Activated naive CD8-positive, alpha-beta T cell treated with anti-CD3 and anti-CD28 coated beads for 36 hours (primary cell): Measurements from ENCODE around the gene SPRED2. TPM values are rescaled to one million over a fixed set of nuclear protein-coding genes. Genes with fewer than 3 reads are reported as not detected.

ENCODE experiments used
- DNase-seq: peaks from one replicate; pipeline ENCODE4 v3.0.0; 2021
- H3K27ac Mint-ChIP-seq: one replicate; pipeline ENCODE4 v1.8.0; 2022; ENCODE audit warnings: mild to moderate bottlenecking, moderate library complexity, mixed read lengths
- H3K27me3 Mint-ChIP-seq: one replicate; pipeline ENCODE4 v1.8.0; 2022; ENCODE audit warnings: mild to moderate bottlenecking, mixed read lengths
- H3K36me3 Mint-ChIP-seq: one replicate; pipeline ENCODE4 v1.8.0; 2021; ENCODE audit warnings: mild to moderate bottlenecking, mixed read lengths
- H3K4me1 Mint-ChIP-seq: one replicate; pipeline ENCODE4 v1.8.0; 2021; ENCODE audit warnings: mixed read lengths
- H3K4me3 Mint-ChIP-seq: one replicate; pipeline ENCODE4 v1.8.0; 2022; ENCODE audit warnings: mild to moderate bottlenecking, moderate library complexity, mixed read lengths
- H3K9me3 Mint-ChIP-seq: one replicate; pipeline ENCODE4 v1.8.0; 2022; ENCODE audit warnings: mixed read lengths
- total RNA-seq, 2 experiments: library from RNA; stranded (reverse); gene quantifications; one replicate each; pipeline ENCODE4 v1.2.3, GENCODE V29; 2021

Gene SPRED2
- total RNA-seq, 2 experiments from 2014 or later, result 9.5 to 9.7 TPM

- H3K27ac Mint-ChIP-seq, result peak overlapping the region; percentile 75
Measured at GRCh38 chr2:65431421-65432226, 775 bp downstream of the SPRED2 start.

DNA sequence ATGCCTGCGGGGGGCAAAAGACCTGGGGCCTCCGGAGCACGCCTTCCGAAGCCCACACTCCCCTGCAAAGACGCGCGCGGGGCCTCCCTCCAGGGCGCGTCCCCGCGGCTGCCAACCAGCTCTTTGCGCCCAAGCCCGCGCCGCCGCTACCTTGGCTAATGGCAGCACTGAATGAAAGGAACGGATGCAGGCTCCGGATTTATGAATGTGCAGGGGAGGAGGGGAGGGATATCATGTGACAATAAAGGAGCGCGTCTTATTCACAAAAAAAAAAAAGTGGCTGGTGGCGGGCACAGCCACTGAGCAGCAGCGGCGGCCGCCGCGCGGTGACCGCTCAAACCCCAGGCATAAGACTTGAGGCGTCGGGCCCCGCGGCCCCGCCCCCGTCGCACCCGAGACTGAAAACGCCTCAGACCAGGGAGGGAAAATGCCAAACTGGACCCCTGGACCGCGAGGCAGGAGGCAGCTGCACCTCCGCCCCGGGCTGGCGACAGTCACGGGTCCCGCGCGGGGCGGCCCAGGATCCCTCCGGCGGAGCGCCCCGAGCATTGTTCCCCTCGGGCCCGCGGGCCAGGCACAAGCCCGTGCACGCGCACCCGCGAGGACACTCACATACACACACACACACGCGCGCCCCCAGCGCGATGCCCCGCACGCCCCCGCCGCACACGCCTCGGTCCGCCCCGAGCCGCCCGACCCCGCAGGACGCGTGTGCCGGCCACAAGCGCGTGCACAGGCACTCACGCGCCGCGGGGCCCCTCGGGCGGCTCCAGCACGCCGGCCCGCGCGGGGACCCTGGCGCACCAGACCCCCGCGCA, 1.6 kb downstream of the SPRED2 start:
- H3K4me3 Mint-ChIP-seq, result peak overlapping the region; percentile 91
- peak overlapping the region; percentile 25 for H3K27ac Mint-ChIP-seq
- H3K4me1 Mint-ChIP-seq, result peaks cover 11% of the 10 kb centered on the region
- no peaks in the 10 kb centered on the region for H3K9me3 Mint-ChIP-seq
- DNase-seq, result peak; percentile 73
- H3K36me3 Mint-ChIP-seq, result no peaks in the 10 kb centered on the region
- H3K27me3 Mint-ChIP-seq, result peaks cover 55% of the 10 kb centered on the region

More at GRCh38 chr2:65431421-65432226, 775 bp downstream of the SPRED2 start:
- no peaks in the 10 kb centered on the region for H3K36me3 Mint-ChIP-seq
- H3K4me3 Mint-ChIP-seq, result peak overlapping the region; percentile 91
- peaks cover 61% of the 10 kb centered on the region for H3K27me3 Mint-ChIP-seq
- DNase-seq, result peak; percentile 59
- no peaks in the 10 kb centered on the region for H3K9me3 Mint-ChIP-seq
- peaks cover 15% of the 10 kb centered on the region for H3K4me1 Mint-ChIP-seq

GRCh38 chr2:65429786-65430602, 2.4 kb downstream of the SPRED2 start:
- no peak overlapping the region for H3K27ac Mint-ChIP-seq
- H3K27me3 Mint-ChIP-seq, result peaks cover 51% of the 10 kb centered on the region
- no peaks in the 10 kb centered on the region for H3K36me3 Mint-ChIP-seq
- H3K9me3 Mint-ChIP-seq, result no peaks in the 10 kb centered on the region
- H3K4me3 Mint-ChIP-seq, result peak overlapping the region; percentile 91
- peaks cover 8% of the 10 kb centered on the region for H3K4me1 Mint-ChIP-seq
- DNase-seq, result no peak

GRCh38 chr2:65427532-65427931, 4.9 kb downstream of the SPRED2 start:
- Mint-ChIP-seq H3K27me3 (peaks cover 37% of the 10 kb centered on the region), H3K4me3 (no peak overlapping the region), H3K9me3 (no peaks in the 10 kb centered on the region), H3K36me3 (no peaks in the 10 kb centered on the region), H3K27ac (no peak overlapping the region), H3K4me1 (peaks cover 5% of the 10 kb centered on the region)
- DNase-seq, result no peak

DNA sequence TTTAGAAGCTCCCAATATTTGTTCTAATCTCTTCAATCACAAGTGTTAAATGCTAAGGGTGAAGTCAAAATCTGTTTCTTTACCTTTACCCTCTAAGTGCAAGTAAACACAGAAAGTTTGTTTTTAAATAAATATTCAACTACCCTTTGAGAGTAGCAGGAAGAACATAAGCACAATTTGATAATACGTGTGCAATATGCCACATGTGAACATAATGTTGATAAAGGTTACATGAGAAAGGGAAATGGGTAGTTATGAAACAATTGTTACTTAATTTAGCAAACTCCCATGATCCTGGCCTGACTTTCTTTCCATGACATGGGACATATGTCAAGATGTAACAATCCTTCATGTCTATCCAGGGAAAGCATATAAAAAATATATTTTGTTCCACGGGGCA, 7.1 kb downstream of the SPRED2 start:
- Mint-ChIP-seq H3K36me3 (peaks cover 9% of the 10 kb centered on the region), H3K27me3 (peaks cover 32% of the 10 kb centered on the region), H3K27ac (no peak overlapping the region), H3K9me3 (no peaks in the 10 kb centered on the region), H3K4me1 (peaks cover 14% of the 10 kb centered on the region), H3K4me3 (no peak overlapping the region)
- no peak for DNase-seq

- H3K27me3 Mint-ChIP-seq, result peaks cover 25% of the 10 kb centered on the region
- H3K4me1 Mint-ChIP-seq, result peaks cover 12% of the 10 kb centered on the region
- H3K27ac Mint-ChIP-seq, result no peak overlapping the region
- no peaks in the 10 kb centered on the region for H3K9me3 Mint-ChIP-seq
- no peak overlapping the region for H3K4me3 Mint-ChIP-seq
- no peak for DNase-seq
- H3K36me3 Mint-ChIP-seq, result peaks cover 9% of the 10 kb centered on the region
Measured at GRCh38 chr2:65424391-65424790, 8.0 kb downstream of the SPRED2 start.

DNA sequence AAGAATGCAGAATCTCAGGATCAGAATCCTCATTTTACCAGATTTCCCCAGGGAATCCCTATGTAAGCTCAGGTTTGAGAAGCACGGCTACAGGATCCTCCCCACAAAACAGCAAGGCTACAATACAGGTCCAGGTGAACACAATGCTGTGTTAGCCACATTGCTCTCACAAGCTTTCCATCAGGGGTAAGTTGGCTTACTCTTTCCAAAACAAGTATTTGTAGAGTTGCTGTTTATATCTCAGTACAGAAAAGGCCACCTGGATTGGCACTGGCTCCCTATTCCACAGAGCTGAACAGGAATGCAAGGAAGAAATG, 11.0 kb downstream of the SPRED2 start:
- Mint-ChIP-seq H3K27ac (no peak overlapping the region), H3K4me3 (no peak overlapping the region), H3K27me3 (peaks cover 10% of the 10 kb centered on the region), H3K4me1 (peaks cover 28% of the 10 kb centered on the region), H3K36me3 (peaks cover 9% of the 10 kb centered on the region), H3K9me3 (no peaks in the 10 kb centered on the region)
- no peak for DNase-seq

DNA sequence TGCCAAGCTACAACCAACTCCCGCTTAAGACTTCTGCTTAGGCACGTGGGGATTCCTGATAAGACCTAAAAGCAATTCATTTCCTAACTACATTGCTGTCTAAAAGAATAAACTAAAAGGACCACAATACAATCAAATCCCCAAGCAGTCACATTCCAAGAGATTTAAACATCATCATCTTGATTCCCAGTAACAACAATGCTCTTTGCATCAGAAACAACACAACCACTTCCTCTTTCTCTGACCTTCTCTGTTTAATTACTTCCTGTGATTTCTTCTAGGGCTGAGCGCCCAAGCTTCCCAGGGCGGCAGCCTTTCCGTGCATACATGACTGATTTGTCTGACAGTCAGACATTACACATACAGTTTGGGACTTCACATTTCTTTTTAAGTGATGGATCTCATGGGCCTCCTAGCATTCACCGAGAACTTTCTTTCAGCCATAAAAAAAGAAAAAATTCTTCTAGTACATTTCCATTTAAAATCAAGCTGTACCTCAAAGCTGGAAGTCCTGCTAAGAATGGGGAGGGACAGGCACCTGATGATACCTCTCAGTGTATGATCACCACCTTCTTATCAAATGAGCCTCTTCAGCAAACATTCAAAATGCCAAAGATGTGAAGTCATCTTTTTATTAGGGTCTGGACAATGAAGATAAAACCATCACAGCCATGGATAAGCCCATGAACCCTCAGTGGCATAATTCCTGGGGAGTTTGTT, 11.5 kb downstream of the SPRED2 start:
- peaks cover 10% of the 10 kb centered on the region for H3K27me3 Mint-ChIP-seq
- H3K4me1 Mint-ChIP-seq, result peaks cover 31% of the 10 kb centered on the region
- peak overlapping the region; percentile 45 for H3K4me3 Mint-ChIP-seq
- H3K27ac Mint-ChIP-seq, result peak overlapping the region; percentile 5
- H3K36me3 Mint-ChIP-seq, result peaks cover 9% of the 10 kb centered on the region
- no peaks in the 10 kb centered on the region for H3K9me3 Mint-ChIP-seq
- DNase-seq, result no peak

- H3K4me3 Mint-ChIP-seq, result no peak overlapping the region
- H3K27ac Mint-ChIP-seq, result peak overlapping the region; percentile 39
- peaks cover 6% of the 10 kb centered on the region for H3K27me3 Mint-ChIP-seq
Measured at GRCh38 chr2:65417509-65418085, 14.8 kb downstream of the SPRED2 start.

GRCh38 chr2:65416945-65417344, 15.5 kb downstream of the SPRED2 start:
- Mint-ChIP-seq H3K4me3 (no peak overlapping the region), H3K9me3 (no peaks in the 10 kb centered on the region), H3K27me3 (peaks cover 6% of the 10 kb centered on the region), H3K4me1 (peaks cover 29% of the 10 kb centered on the region), H3K36me3 (peaks cover 8% of the 10 kb centered on the region), H3K27ac (peak overlapping the region; percentile 39)
- no peak for DNase-seq

More at GRCh38 chr2:65417509-65418085, 14.8 kb downstream of the SPRED2 start:
- DNase-seq, result no peak
- Mint-ChIP-seq H3K36me3 (peaks cover 9% of the 10 kb centered on the region), H3K4me1 (peaks cover 31% of the 10 kb centered on the region), H3K9me3 (no peaks in the 10 kb centered on the region)

GRCh38 chr2:65416321-65416720, 16.1 kb downstream of the SPRED2 start:
- Mint-ChIP-seq H3K4me3 (no peak overlapping the region), H3K27ac (peak overlapping the region; percentile 13), H3K36me3 (peaks cover 7% of the 10 kb centered on the region), H3K9me3 (no peaks in the 10 kb centered on the region), H3K27me3 (peaks cover 6% of the 10 kb centered on the region), H3K4me1 (peaks cover 28% of the 10 kb centered on the region)
- DNase-seq, result no peak

GRCh38 chr2:65415091-65415490, 17.3 kb downstream of the SPRED2 start:
- Mint-ChIP-seq H3K27ac (no peak overlapping the region), H3K36me3 (no peaks in the 10 kb centered on the region), H3K9me3 (no peaks in the 10 kb centered on the region), H3K4me1 (peaks cover 20% of the 10 kb centered on the region), H3K27me3 (peaks cover 8% of the 10 kb centered on the region), H3K4me3 (no peak overlapping the region)
- no peak for DNase-seq

DNA sequence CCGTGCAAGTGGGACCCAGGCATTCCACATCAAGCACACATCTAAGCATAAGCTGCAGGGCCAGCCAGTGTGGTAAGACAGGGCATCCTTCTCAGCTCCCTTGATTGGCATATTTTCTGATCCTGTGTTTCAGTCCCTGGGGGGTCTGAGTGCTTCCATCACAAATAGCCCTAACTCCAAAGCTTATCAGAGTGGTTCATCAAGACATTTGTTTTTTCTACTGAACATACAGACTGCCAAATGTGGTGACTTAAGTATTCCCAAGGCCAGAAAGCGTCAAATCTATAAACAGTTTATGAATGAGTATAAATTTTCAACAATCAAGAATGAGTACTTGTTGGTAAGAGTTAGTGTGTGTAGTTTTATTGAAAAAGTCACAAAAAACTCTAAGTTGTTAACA, 18.8 kb downstream of the SPRED2 start:
- no peak overlapping the region for H3K4me3 Mint-ChIP-seq
- no peak overlapping the region for H3K27ac Mint-ChIP-seq
- DNase-seq, result no peak
- H3K36me3 Mint-ChIP-seq, result no peaks in the 10 kb centered on the region
- peaks cover 20% of the 10 kb centered on the region for H3K4me1 Mint-ChIP-seq
- H3K9me3 Mint-ChIP-seq, result no peaks in the 10 kb centered on the region
- peaks cover 14% of the 10 kb centered on the region for H3K27me3 Mint-ChIP-seq

DNA sequence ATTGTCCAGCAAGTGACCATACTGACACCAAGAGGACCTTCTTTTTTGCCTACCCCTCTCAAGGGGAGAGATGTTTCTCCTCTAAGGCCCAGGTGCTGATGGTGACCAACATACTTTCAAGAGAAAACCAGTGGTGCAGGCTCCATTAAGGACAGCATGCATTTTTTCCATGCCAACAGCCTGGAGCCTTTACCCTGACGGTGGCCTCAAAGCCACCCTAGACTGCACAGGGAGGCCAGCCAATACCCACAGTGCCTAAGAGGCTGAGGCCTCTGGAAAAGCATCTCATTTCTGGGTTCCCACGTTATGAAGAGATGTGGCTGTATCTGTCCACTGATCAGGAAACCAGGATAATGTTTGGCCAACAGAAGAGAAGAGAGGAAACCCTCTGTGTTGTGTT, 19.3 kb downstream of the SPRED2 start:
- no peak for DNase-seq
- H3K4me3 Mint-ChIP-seq, result no peak overlapping the region
- no peaks in the 10 kb centered on the region for H3K9me3 Mint-ChIP-seq
- peaks cover 18% of the 10 kb centered on the region for H3K4me1 Mint-ChIP-seq
- peaks cover 17% of the 10 kb centered on the region for H3K27me3 Mint-ChIP-seq
- no peaks in the 10 kb centered on the region for H3K36me3 Mint-ChIP-seq
- no peak overlapping the region for H3K27ac Mint-ChIP-seq
